ENCODE results near the gene EML4.

- TF ChIP-seq EZH2 (optimal IDR thresholded peaks at IDR 0.05; ENCODE audit: low read depth, low read length) (no peak), CTCF (IDR thresholded peaks at IDR 0.05; ENCODE audit: low read length) (no peak), EZH2phosphoT487 (IDR thresholded peaks at IDR 0.05; ENCODE audit: low read length) (no peak)
Observed at GRCh38 chr2:42198466-42198865, 29.3 kb downstream of the EML4 start.

Data from MM.1S (cell line).